ENCODE data around the gene ADCK2. TPM values are rescaled to one million over a fixed set of nuclear protein-coding genes. Genes with fewer than 3 reads are reported as not detected.

ADCK2 gene
- total and polyA plus RNA-seq, 9 of the 15 experiments (the other 6 are each of a cell fraction or from before 2014, with no cell fraction given) = 0.08 to 14.3 (median 9.7) TPM

GRCh38 chr7:140653319-140654108 is 19.2 kb upstream of the ADCK2 start (continued):
- TF ChIP-seq ATF2 (CRISPR knock-in tag; IDR thresholded peaks at IDR 0.05) = no peak
- no peak for TF ChIP-seq STAT5B (CRISPR knock-in tag; IDR thresholded peaks at IDR 0.05)
- TF ChIP-seq ZNF408 (CRISPR knock-in tag; IDR thresholded peaks at IDR 0.05; ENCODE audit: low read depth) = no peak
- TF ChIP-seq GABPB2 (CRISPR knock-in tag; conservative IDR thresholded peaks at IDR 0.05) = no peak
- no peak for TF ChIP-seq ZNF507 (tag; conservative IDR thresholded peaks at IDR 0.05)
- TF ChIP-seq HDAC6 (IDR thresholded peaks at IDR 0.05; ENCODE audit: low read depth, low read length) = 0 out of 2 replicates have a peak, but pooled peaks have one; percentile 21
- no peak for TF ChIP-seq ZNF764 (CRISPR knock-in tag; IDR thresholded peaks at IDR 0.05; ENCODE audit: low read depth)
- TF ChIP-seq DDX20 (tag; IDR thresholded peaks at IDR 0.05; ENCODE audit: low read depth) = no peak
- no peak for TF ChIP-seq RBM15 (IDR thresholded peaks at IDR 0.05; ENCODE audit: insufficient read depth, low read length)
- no peak for TF ChIP-seq ZNF76 (CRISPR knock-in tag; IDR thresholded peaks at IDR 0.05; ENCODE audit: borderline replicate concordance)
- peak; percentile 74; the same call in 1 of the 2 replicates for TF ChIP-seq ZNF511 (CRISPR knock-in tag; IDR thresholded peaks at IDR 0.05)
- TF ChIP-seq SRSF7 (optimal IDR thresholded peaks at IDR 0.05; ENCODE audit: low read depth, low read length) = no peak
- no peak for TF ChIP-seq ZNF778 (CRISPR knock-in tag; IDR thresholded peaks at IDR 0.05)
- no peak for TF ChIP-seq STAT5A (IDR thresholded peaks at IDR 0.05; ENCODE audit: borderline replicate concordance, low read length)
- TF ChIP-seq GABPB1 (CRISPR knock-in tag; IDR thresholded peaks at IDR 0.05) = no peak; the same call in 1 of the 2 replicates
- TF ChIP-seq CTCF (IDR thresholded peaks at IDR 0.05 in 2 of 3, conservative IDR thresholded peaks at IDR 0.05 in 1 of 3; ENCODE audit: insufficient read depth in 2 of 3, low read depth in 1 of 3, low read length in 3 of 3) = peak; percentile 87 to 98 (median 96)
- no peak for TF ChIP-seq YBX1 (IDR thresholded peaks at IDR 0.05)
- TF ChIP-seq SETDB1 (IDR thresholded peaks at IDR 0.05; ENCODE audit: low read length) = no peak
- no peak for TF ChIP-seq ELK1 (CRISPR knock-in tag; IDR thresholded peaks at IDR 0.05)
- TF ChIP-seq UBTF (IDR thresholded peaks at IDR 0.05; ENCODE audit: borderline replicate concordance in 1 of 2, low read depth in 2 of 2, low read length in 2 of 2) = 0 out of 4 replicates have a peak, but pooled peaks of 1 of the 2 experiments have one; percentile 66
